Activated gamma-delta T cell treated with Interleukin-2 at 50 U/mL for 16 hours (primary cell): ENCODE results near the gene UNC13A.
"Not testable (repeated sequence)": the region's sequence is repeated elsewhere in the genome, so short reads cannot be mapped to it uniquely, and the experiment has no call there.

ENCODE experiments used
- DNase-seq: peaks from one replicate; pipeline ENCODE4 v3.0.0-alpha.2; 2020

UNC13A gene

DNA sequence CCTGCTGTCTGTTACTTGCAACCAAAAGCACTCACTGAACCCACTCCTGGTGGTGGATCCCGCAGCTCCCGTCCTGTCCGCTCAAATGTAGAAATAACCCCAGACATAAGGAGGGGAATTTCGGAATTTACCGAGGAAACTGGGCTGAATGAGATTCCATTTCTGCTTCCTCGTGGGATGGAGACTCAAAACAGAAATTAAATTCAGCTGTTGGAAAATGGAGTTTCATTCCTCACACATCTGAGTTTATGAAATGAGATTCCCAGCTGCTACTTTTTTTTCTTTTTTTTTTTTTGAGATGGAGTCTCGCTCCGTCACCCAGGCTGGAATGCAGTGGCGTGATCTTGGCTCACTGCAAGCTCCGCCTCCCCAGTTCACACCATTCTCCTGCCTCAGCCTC lies 88.4 kb downstream of the UNC13A start:
- DNase-seq, result no peak

- no peak for DNase-seq
These were observed 89.2 kb downstream of the UNC13A start for GRCh38 chr19:17598953-17599352.

GRCh38 chr19:17598063-17598462 lies 90.1 kb downstream of the UNC13A start:
- not testable (repeated sequence) for DNase-seq

DNA sequence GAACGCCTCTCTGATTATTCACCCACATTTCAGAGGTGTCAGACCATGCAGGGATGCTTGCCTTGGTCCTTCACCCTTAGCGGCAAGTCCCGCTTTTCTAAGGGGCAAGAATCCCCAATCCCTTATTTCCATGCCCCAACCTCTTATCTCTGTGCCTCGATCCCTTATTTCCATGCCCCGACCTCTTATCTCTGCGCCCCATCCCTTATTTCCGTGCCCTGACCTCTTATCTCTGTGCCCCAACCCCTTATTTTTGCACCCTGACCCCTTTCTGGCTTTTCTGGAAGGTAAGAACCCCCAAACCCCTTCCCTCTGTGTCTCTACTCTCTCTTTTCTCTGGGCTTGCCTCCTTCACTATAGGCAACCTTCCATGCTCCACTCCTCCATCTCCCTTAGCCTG lies 93.9 kb downstream of the UNC13A start:
- DNase-seq, result not testable (repeated sequence)

GRCh38 chr19:17590866-17591265 lies 97.3 kb downstream of the UNC13A start:
- DNase-seq, result no peak

DNA sequence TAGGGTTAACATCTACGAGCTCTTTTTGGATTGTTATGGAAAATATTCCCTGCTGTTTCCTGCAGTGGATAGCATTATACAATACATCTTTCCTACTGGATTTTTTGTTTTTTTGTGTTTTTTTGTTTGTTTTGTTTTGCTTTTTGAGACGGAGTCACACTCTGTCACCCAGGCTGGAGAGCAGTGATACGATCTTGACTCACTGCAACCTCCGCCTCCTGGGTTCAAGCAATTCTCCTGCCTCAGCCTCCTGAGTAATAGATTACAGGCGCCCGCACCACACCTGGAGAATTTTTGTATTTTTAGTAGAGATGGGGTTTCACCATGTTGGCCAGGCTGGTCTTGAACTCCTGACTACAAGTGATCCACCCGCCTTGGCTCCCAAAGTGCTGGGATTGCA lies 102.8 kb downstream of the UNC13A start:
- DNase-seq, result not testable (repeated sequence)

DNA sequence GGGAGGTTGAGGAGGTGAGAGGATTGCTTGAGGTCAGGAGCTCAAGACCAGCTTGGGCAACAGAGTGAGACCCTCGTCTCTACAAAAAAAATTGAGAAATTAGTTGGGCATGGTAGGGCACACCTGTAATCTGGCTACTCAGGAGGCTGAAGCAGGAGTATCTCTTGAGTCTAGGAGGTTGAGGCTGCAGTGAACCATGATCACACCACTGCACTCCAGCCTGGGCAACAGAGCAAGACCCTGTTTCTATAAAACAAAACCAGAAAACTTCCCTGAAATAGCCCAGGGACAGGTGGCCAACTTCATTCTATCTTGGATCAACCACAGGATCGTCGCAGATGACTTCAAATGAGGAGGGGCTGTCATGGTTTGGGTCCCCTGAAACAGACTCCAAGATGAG lies 104.0 kb downstream of the UNC13A start:
- DNase-seq, result no peak

DNA sequence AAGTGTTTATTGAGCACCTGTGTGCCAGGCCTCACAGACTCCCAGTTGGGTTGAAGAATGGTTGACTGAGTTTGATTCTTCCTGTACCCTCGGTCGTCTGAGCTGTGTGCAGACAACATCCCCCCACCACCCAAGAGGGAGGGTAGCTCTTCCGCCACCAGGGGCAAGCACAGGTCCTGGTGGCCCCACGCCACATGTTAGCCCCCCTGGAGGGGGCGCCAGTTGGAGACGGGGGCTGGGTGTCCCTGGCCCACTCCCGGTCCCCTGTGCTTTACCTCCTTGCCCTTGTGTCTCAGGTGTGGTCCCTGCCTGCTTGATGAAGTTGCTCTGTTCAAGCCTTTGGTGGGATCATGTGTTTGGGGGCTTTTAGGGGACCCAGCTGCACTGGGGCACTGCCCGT lies 105.5 kb downstream of the UNC13A start:
- no peak for DNase-seq

GRCh38 chr19:17581211-17581874 lies 106.8 kb downstream of the UNC13A start:
- no peak for DNase-seq

GRCh38 chr19:17580470-17581144 lies 107.5 kb downstream of the UNC13A start:
- DNase-seq, result no peak

- DNase-seq, result no peak
These were observed 108.4 kb downstream of the UNC13A start for GRCh38 chr19:17579661-17580244.

- DNase-seq, result no peak
These were observed 110.6 kb downstream of the UNC13A start for GRCh38 chr19:17577457-17578097.

DNA sequence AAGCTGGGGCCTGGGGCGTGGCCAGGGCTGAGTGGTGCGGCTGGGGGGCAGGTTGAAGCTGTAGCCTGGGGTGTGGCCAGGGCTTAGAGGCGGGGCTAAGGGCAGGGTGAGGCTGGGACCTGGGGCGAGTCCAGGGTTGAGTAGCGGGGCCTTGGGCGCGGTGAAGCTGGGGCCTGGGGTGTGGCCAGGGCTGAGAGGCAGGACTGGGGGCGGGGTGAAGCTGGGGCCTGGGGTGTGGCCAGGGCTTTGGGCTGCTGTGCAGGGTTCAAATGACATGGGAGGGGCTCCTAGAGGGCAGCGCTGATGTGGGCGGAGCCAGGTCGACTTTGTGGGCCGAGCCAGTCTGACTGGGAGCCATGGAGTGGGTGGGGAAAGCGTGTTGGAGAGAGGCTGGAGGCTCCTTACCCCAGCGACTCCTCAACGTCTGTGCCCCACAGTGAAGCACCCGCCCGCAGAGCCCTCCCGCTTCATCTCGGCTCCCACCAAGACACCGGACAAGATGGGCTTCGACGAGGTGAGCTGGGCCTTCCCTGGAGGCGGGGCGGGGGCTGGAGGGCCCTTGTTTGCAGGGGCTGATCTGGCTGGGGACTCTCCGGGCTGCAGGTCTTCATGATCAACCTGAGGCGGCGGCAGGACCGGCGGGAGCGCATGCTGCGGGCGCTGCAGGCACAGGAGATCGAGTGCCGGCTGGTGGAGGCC lies 111.2 kb downstream of the UNC13A start:
- DNase-seq, result no peak

GRCh38 chr19:17575871-17576757 lies 112.0 kb downstream of the UNC13A start:
- DNase-seq, result no peak

DNA sequence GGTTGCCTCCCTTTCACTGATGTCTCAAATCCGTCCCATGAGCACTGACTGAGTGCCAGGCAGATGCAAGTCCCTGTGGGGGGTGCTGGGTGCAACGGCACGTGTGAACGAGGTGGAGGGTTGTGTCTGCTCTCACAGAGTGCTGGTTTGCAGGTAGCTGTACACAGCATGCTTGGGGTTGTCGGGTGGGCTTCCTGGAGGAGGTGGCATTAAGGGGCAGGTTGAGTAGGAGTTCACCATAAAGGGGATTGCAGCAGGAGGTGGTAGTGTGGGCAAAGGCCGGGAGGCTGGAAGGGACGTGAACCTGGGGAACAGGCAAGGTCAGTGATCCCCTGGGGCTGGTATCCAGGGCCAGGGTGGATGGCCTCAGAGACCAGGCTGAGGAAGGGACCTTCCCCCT lies 115.5 kb downstream of the UNC13A start:
- no peak for DNase-seq

DNA sequence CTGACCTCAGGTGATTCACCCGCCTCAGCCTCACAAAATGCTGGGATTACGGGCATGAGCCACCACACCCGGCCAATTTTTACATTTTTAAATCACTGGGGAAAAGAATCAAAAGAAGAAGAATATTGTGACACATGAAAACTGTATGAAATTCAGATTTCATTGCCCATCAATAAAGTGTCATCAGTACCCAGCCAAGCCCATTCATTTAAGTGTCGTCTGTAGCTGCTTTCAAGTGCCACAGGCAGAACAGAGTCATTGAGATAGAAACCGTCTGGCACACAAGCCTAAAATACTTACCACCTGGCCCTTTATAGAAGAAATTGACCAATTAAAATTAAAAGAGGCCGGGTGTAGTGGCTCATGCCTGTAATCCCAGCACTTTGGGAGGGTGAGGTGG lies 117.4 kb downstream of the UNC13A start:
- DNase-seq, result no peak

- DNase-seq, result not testable (repeated sequence)
These were observed 117.9 kb downstream of the UNC13A start for GRCh38 chr19:17570291-17570690.

DNA sequence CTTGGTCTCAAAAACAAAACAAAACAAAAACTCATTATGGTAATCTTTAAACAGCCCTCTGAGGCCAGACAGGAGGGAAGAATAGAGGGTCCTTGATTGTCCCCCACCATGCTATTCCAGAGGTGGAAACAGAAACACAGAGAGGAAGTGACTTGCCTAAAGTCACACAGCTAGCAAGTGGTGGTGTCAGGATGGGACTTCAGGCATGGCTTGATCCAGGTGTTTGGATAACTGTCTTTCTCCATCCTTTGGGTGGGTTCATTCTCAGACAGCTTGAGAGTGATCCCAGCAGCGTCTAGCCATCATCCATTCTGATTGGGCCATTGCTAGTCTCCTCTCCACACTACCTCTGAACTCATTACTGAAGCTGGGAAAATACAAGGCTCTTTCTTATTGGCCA lies 120.2 kb downstream of the UNC13A start:
- no peak for DNase-seq

DNA sequence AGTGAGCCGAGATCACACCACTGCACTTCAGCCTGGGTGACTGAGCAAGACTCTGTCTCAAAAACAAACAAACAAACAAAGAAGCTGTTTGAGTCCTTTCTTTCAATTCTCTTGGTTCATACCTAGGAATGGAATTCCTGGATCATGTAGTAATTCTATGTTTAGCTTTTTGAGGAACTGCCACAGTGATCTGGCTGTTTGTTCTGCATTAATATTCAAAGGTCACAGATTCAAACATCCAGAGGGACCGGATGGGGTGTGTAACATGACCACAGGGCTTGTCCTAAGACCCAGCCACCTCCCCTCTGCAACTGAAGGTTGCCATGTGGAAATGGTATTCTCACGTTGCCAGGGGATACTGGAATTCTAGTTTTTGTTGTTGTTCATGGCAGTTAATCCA lies 122.5 kb downstream of the UNC13A start:
- DNase-seq, result no peak

GRCh38 chr19:17564781-17565180 lies 123.4 kb downstream of the UNC13A start:
- DNase-seq, result no peak

DNA sequence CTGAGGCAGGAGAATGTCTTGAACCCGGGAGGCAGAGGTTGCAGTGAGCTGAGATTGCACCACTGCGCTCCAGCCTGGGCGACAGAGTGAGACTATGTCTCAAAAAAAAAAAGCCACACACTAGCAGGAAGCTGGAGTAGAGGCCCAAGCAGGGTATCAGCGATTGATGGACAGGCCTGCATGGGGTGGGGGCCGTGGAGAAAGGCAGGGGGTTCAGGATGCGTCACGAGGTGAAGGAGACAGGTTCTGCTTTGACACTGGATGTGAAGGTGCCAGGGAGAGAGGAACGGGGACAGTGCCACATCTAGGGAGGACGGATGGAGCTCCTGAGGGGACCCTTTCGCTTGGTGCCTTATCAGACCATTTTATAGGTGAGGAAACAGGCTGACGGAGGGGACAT lies 125.6 kb downstream of the UNC13A start:
- DNase-seq, result no peak

GRCh38 chr19:17562097-17562496 lies 126.1 kb downstream of the UNC13A start:
- DNase-seq, result no peak
